ENCODE measurements around the gene TRMT44. TPM values are rescaled to one million over a fixed set of nuclear protein-coding genes. Genes with fewer than 3 reads are reported as not detected.

The TRMT44 gene
- total and polyA plus RNA-seq, 2 of the 4 experiments (the other 2 are of a cell fraction): 7.3 to 8.1 TPM

DNA sequence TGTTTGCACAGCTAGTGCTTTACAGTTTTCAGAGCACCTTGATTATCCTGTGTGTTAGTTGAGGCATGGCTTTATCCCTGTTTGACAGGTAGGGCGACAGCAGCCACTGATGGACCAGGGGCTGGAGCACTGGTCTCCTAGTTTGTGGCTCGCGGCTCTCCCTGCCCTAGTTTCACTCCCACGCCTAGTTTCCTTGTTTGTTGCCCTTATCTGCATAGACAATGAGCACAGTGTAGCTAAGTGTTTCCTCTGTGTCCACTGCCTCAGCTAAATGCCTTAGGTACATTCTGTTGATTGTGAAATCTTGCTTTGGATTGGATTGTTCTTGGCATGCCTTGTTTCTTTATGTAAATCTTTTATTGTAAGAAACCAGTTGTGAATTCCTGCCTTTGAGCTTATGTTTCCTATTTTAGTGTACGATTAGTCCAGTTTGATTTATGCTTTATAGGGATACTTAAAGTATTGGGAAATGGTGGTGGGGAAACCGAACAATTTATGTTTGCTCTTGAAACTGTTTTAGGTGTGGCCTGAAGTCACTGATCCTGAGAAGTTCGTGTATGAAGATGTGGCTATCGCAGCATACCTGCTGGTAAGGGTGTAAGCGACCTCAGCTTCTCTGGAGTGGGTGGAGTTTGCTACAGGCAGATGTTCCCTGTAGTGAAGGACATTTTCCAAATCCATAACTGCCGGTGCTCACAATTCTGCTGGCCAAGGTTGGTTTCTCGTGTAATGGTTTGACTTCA, 11.0 kb downstream of the TRMT44 start:
- Histone ChIP-seq H2BK120ac (ENCODE audit: low read depth, low read length) (no peak overlapping the region), H4K5ac (ENCODE audit: low read depth, low read length) (no peak overlapping the region), H3K4me2 (ENCODE audit: low read depth, low read length) (no peak overlapping the region), H3K9ac (ENCODE audit: low read depth, low read length) (no peak overlapping the region), H3K27me3 (ENCODE audit: control insufficient read depth, insufficient read depth, low read length) (no peaks in the 10 kb centered on the region), H4K8ac (ENCODE audit: low read depth in 2 of 2, low read length in 2 of 2) (no peak overlapping the region), H3K14ac (replicated peaks; ENCODE audit: low read depth, low read length) (no peak overlapping the region), H3K4ac (ENCODE audit: low read depth, low read length) (no peak overlapping the region), H3K79me1 (ENCODE audit: low read depth in 1 of 2, low read length in 2 of 2) (peaks cover 2 to 3% of the 10 kb centered on the region in 2 experiments), H2BK20ac (ENCODE audit: low read depth, low read length) (no peak overlapping the region), H2AK9ac (replicated peaks; ENCODE audit: low read depth, low read length, poor library complexity) (no peak overlapping the region), H2BK5ac (ENCODE audit: low read depth, low read length, poor library complexity, severe bottlenecking) (no peak overlapping the region), H3K18ac (ENCODE audit: low read depth, low read length) (no peak overlapping the region), H3K56ac (ENCODE audit: extremely low read depth, insufficient read depth, low read length) (no peak overlapping the region), H4K91ac (ENCODE audit: insufficient read depth, low read depth, low read length) (no peak overlapping the region), H3K23ac (ENCODE audit: low read depth, low read length) (no peak overlapping the region), H3K9me3 (ENCODE audit: control insufficient read depth, insufficient read depth, low read length) (no peaks in the 10 kb centered on the region), H3K36me3 (ENCODE audit: control insufficient read depth, insufficient read depth, low read length) (peaks cover 51% of the 10 kb centered on the region), H3K9me1 (ENCODE audit: insufficient read depth, low read length) (no peaks in the 10 kb centered on the region), H2BK15ac (ENCODE audit: low read depth, low read length) (no peak overlapping the region), H3K4me1 (ENCODE audit: control insufficient read depth, insufficient read depth, low read length) (no peaks in the 10 kb centered on the region), H2AK5ac (ENCODE audit: low read depth, low read length) (no peak overlapping the region), H3K4me3 (ENCODE audit: insufficient read depth, low read depth, low read length) (no peak overlapping the region), H3K27ac (ENCODE audit: insufficient read depth, low read length) (no peak overlapping the region), H4K20me1 (ENCODE audit: insufficient read depth, low read length) (peaks cover 3% of the 10 kb centered on the region; the same call in 1 of the 2 replicates), H2AFZ (replicated peaks; ENCODE audit: low read length, poor library complexity) (no peak overlapping the region)
- dilution Hi-C loops (cut with HindIII; ENCODE audit: low sequenced_read_pairs, unreplicated experiment): no loop called here
- peak; percentile 46; the same call in 1 of the 2 replicates for TF ChIP-seq CEBPB (IDR thresholded peaks at IDR 0.05; ENCODE audit: low read depth, low read length)
- no peak for TF ChIP-seq NFE2L2 (IDR thresholded peaks at IDR 0.05; ENCODE audit: low read depth, low read length)
- no peak for ATAC-seq (ENCODE audit: low read depth)
- no TSS peak for BruUV-seq (replicated peaks)
- DNase-seq: no peak
- POLR2A ChIA-PET (ENCODE audit: unreplicated experiment): interaction anchor here (0.6 kb wide), 1 partner anchor 66 kb away, joined by 3 read pairs; no protein-coding TSS in a partner anchor
- CTCF ChIA-PET: interaction anchor here (1.0 kb wide), 1 partner anchor 12 kb away, joined by 4 read pairs; no protein-coding TSS in a partner anchor
- in situ Hi-C loops (cut with MboI; ENCODE audit: low sequenced_read_pairs): no loop called here
- WGBS, 2 experiments (ENCODE audit: extremely low coverage in 2 of 2, insufficient read length in 1 of 2): 93% methylated on average over 2 of the region's 11 CpGs; no CpG with 5 or more reads in 1 of the 2 experiments
- intact Hi-C loops (cut with micrococcal nuclease): no loop called here
